ENCODE data around the gene RPS6KB1.

The RPS6KB1 gene

GRCh38 chr17:59899099-59899498, 6.2 kb downstream of the RPS6KB1 start:
- H3K4me3 ChIP-seq (ENCODE audit: low read depth, low read length) = no peak overlapping the region
- DNase-seq (ENCODE audit: low read depth) = no peak
- TF ChIP-seq POLR2A (IDR thresholded peaks at IDR 0.05; ENCODE audit: extremely low read depth, insufficient read length) = no peak
- TF ChIP-seq MAX (IDR thresholded peaks at IDR 0.05; ENCODE audit: low read depth, low read length) = no peak
- TF ChIP-seq CTCF (IDR thresholded peaks at IDR 0.05; ENCODE audit: low read depth, low read length) = no peak
- TF ChIP-seq MYC (IDR thresholded peaks at IDR 0.05; ENCODE audit: low read depth, low read length) = no peak

GRCh38 chr17:59901604-59902003, 8.7 kb downstream of the RPS6KB1 start:
- no peak overlapping the region for H3K4me3 ChIP-seq (ENCODE audit: low read depth, low read length)
- no peak for DNase-seq (ENCODE audit: low read depth)
- TF ChIP-seq POLR2A (IDR thresholded peaks at IDR 0.05; ENCODE audit: extremely low read depth, insufficient read length) (no peak), MYC (IDR thresholded peaks at IDR 0.05; ENCODE audit: low read depth, low read length) (no peak), CTCF (IDR thresholded peaks at IDR 0.05; ENCODE audit: low read depth, low read length) (no peak), MAX (IDR thresholded peaks at IDR 0.05; ENCODE audit: low read depth, low read length) (no peak)

- H3K4me3 ChIP-seq (ENCODE audit: low read depth, low read length) = no peak overlapping the region
- no peak for DNase-seq (ENCODE audit: low read depth)
- TF ChIP-seq POLR2A (IDR thresholded peaks at IDR 0.05; ENCODE audit: extremely low read depth, insufficient read length) (no peak), MAX (IDR thresholded peaks at IDR 0.05; ENCODE audit: low read depth, low read length) (no peak), MYC (IDR thresholded peaks at IDR 0.05; ENCODE audit: low read depth, low read length) (no peak), CTCF (IDR thresholded peaks at IDR 0.05; ENCODE audit: low read depth, low read length) (no peak)
Observed at GRCh38 chr17:59903455-59903854, 10.5 kb downstream of the RPS6KB1 start.

- no peak overlapping the region for H3K4me3 ChIP-seq (ENCODE audit: low read depth, low read length)
- DNase-seq (ENCODE audit: low read depth) = no peak
- no peak for TF ChIP-seq CTCF (IDR thresholded peaks at IDR 0.05; ENCODE audit: low read depth, low read length)
- TF ChIP-seq MYC (IDR thresholded peaks at IDR 0.05; ENCODE audit: low read depth, low read length) = no peak
- no peak for TF ChIP-seq POLR2A (IDR thresholded peaks at IDR 0.05; ENCODE audit: extremely low read depth, insufficient read length)
- no peak for TF ChIP-seq MAX (IDR thresholded peaks at IDR 0.05; ENCODE audit: low read depth, low read length)
Observed at GRCh38 chr17:59907467-59907866, 14.5 kb downstream of the RPS6KB1 start.

GRCh38 chr17:59914274-59914854, 21.4 kb downstream of the RPS6KB1 start:
- TF ChIP-seq CTCF (IDR thresholded peaks at IDR 0.05; ENCODE audit: low read depth, low read length) (peak; percentile 31), MYC (IDR thresholded peaks at IDR 0.05; ENCODE audit: low read depth, low read length) (no peak), POLR2A (IDR thresholded peaks at IDR 0.05; ENCODE audit: extremely low read depth, insufficient read length) (no peak), MAX (IDR thresholded peaks at IDR 0.05; ENCODE audit: low read depth, low read length) (no peak)
- no peak overlapping the region for H3K4me3 ChIP-seq (ENCODE audit: low read depth, low read length)
- peak; percentile 60 for DNase-seq (ENCODE audit: low read depth)

Data from NB4 (cell line).